Mucosa of stomach (tissue), 1 donor: ENCODE measurements around the gene AGPAT4.

Source experiments
- H3K27me3 ChIP-seq: one replicate; pipeline ENCODE4 v1.7.0; 2013; ENCODE audit warnings: mild to moderate bottlenecking, low read length; ENCODE audit not compliant: control insufficient read depth, insufficient read depth
- H3K36me3 ChIP-seq: one replicate; pipeline ENCODE4 v1.7.0; 2013; ENCODE audit warnings: low read length; ENCODE audit not compliant: control insufficient read depth, insufficient read depth
- H3K4me1 ChIP-seq: one replicate; pipeline ENCODE4 v1.7.0; 2013; ENCODE audit warnings: mild to moderate bottlenecking, low read length; ENCODE audit not compliant: control insufficient read depth, insufficient read depth
- H3K4me3 ChIP-seq: one replicate; pipeline ENCODE4 v1.7.0; 2013; ENCODE audit warnings: low read length
- H3K9ac ChIP-seq: one replicate; pipeline ENCODE4 v1.7.0; 2013; ENCODE audit warnings: mild to moderate bottlenecking, low read length, moderate library complexity
- H3K9me3 ChIP-seq: one replicate; pipeline ENCODE4 v1.7.0; 2013; ENCODE audit warnings: mild to moderate bottlenecking, low read length, moderate library complexity; ENCODE audit not compliant: control insufficient read depth
- donor health status: Pancreatic carcinoma.

AGPAT4 gene

DNA sequence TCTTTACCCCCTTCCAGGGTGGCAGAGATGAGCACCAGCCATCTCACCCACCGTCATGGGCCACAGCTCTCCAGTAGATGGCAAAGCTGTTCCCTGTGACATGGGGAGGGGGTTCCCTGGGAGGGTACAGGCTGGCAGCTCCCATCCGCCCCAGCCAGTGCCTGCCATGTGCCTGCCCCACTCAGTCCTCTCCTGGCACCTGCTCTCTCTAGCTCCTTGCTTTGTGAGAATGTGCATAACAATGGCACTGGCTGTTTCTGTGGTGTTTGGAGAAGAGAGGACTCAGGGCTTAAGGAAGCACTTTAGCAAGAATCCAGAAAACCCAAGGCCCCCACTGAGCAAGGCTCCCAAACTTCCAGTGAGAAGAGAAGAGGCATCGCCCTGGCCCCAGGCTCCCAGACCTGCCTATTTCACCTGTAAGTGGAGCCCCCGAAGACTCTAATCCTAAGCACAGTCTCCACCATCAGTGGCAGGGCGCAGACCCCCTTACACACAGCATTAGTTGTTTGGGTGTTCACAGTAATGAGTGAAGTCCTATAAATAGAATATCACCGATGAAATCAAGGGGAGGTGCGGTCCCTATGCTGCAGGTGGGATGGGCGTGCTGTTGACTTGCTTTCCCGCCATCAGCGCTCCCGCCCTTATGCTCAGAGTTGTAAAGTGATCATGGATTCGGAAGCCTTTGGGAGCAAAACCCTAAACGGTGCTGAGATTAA, 110.2 kb downstream of the AGPAT4 start:
- Histone ChIP-seq H3K27me3 (no peaks in the 10 kb centered on the region), H3K4me3 (no peak overlapping the region), H3K36me3 (no peaks in the 10 kb centered on the region), H3K9ac (no peak overlapping the region), H3K9me3 (no peaks in the 10 kb centered on the region), H3K4me1 (no peaks in the 10 kb centered on the region)

GRCh38 chr6:161162722-161163121, 111.1 kb downstream of the AGPAT4 start:
- H3K27me3 ChIP-seq: no peaks in the 10 kb centered on the region
- H3K9me3 ChIP-seq: no peaks in the 10 kb centered on the region
- no peak overlapping the region for H3K9ac ChIP-seq
- H3K4me3 ChIP-seq: no peak overlapping the region
- no peaks in the 10 kb centered on the region for H3K4me1 ChIP-seq
- H3K36me3 ChIP-seq: no peaks in the 10 kb centered on the region

GRCh38 chr6:161161889-161162624, 111.8 kb downstream of the AGPAT4 start:
- H3K9ac ChIP-seq: no peak overlapping the region
- H3K9me3 ChIP-seq: no peaks in the 10 kb centered on the region
- H3K27me3 ChIP-seq: no peaks in the 10 kb centered on the region
- no peaks in the 10 kb centered on the region for H3K36me3 ChIP-seq
- H3K4me3 ChIP-seq: no peak overlapping the region
- no peaks in the 10 kb centered on the region for H3K4me1 ChIP-seq

GRCh38 chr6:161161121-161161520, 112.7 kb downstream of the AGPAT4 start:
- Histone ChIP-seq H3K27me3 (no peaks in the 10 kb centered on the region), H3K4me1 (no peaks in the 10 kb centered on the region), H3K9ac (no peak overlapping the region), H3K9me3 (no peaks in the 10 kb centered on the region), H3K4me3 (no peak overlapping the region), H3K36me3 (no peaks in the 10 kb centered on the region)

- Histone ChIP-seq H3K9ac (no peak overlapping the region), H3K27me3 (no peaks in the 10 kb centered on the region), H3K4me3 (no peak overlapping the region), H3K4me1 (no peaks in the 10 kb centered on the region), H3K9me3 (no peaks in the 10 kb centered on the region), H3K36me3 (no peaks in the 10 kb centered on the region)
Observed at GRCh38 chr6:161154796-161155335, 119.0 kb downstream of the AGPAT4 start.

GRCh38 chr6:161153725-161154124, 120.1 kb downstream of the AGPAT4 start:
- Histone ChIP-seq H3K36me3 (no peaks in the 10 kb centered on the region), H3K4me3 (no peak overlapping the region), H3K27me3 (no peaks in the 10 kb centered on the region), H3K9ac (no peak overlapping the region), H3K9me3 (no peaks in the 10 kb centered on the region), H3K4me1 (no peaks in the 10 kb centered on the region)

DNA sequence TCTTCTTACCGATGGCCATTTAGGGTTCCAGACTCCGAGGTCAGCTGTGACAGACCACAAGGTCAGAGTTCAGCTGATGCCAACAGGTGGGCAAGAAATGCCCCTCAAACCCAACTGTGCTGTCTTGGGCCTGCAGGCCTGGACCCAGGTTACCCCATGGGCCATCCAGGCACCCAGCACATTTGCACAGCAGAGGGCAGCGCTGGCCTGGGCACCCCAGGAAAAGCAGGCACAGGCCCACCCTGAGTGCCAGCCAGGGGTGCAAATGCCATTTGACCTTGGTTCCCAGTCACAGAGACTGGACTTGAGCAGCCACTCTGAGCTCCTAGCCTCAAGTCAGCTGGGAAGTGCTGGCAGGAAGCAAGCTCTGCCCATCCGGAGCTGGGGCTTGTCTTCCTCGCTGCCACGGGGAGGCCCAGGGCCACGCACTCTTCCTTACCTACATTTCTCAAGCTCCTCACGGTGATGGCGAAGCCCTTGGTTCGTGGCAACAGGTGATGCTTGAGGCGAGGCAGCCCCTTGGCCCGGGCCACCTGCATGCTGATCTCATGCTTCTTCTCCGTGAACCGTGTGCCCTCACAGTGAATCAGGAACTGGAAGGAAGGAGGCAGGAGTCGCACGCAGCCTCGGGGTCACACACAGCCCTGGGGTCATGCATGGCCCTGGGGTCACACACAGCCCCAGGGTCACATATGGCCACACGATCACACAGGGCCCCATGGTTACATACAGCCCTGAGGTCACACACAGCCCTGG, 120.8 kb downstream of the AGPAT4 start:
- H3K4me3 ChIP-seq: no peak overlapping the region
- H3K27me3 ChIP-seq: no peaks in the 10 kb centered on the region
- H3K36me3 ChIP-seq: no peaks in the 10 kb centered on the region
- no peaks in the 10 kb centered on the region for H3K4me1 ChIP-seq
- H3K9ac ChIP-seq: no peak overlapping the region
- no peaks in the 10 kb centered on the region for H3K9me3 ChIP-seq

GRCh38 chr6:161152527-161152862, 121.4 kb downstream of the AGPAT4 start:
- H3K4me1 ChIP-seq: no peaks in the 10 kb centered on the region
- H3K4me3 ChIP-seq: no peak overlapping the region
- H3K36me3 ChIP-seq: no peaks in the 10 kb centered on the region
- H3K9ac ChIP-seq: no peak overlapping the region
- H3K27me3 ChIP-seq: no peaks in the 10 kb centered on the region
- H3K9me3 ChIP-seq: no peaks in the 10 kb centered on the region

DNA sequence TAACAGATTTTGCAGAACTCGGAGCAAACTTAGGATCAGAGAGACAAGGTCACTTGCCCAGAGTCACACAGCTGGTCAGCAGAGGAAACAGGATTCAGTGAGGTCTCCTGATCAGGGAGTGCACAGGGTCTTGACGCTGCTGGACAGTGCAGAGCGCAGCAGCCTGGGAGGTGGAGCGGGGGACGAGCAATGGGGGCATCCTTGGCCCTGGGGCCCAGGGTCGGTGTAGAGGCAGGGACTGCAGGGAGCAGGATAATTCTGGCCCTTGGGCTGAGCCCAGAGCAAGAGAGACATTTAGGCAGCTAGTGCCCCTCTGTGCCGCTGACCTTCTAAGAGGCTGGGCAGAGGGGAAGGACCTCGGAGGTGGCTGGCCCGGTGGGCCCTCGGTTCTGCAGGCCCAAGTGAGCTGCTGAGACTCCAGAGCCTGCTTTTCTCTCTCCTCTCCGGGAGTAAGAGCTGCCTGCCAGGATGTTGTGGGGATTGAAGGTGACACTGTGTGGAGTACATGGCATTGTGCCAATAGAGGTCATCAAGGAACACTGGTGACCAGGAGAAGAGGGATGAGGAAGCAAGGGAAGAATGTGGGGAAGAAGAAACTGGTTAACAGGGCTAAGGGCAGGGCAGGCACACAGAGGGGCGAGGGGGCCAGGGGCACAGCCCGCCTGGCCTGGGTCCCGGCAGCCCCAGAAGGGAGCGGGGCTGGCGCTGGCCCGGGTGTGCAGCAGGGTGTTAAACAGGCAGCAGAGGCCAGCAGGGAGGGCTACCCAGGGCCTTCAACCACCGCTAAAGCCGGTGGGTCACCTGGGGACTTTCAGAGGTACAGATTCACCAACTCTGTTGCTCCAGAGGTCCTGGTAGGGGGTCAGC, 122.0 kb downstream of the AGPAT4 start:
- Histone ChIP-seq H3K4me3 (no peak overlapping the region), H3K9ac (no peak overlapping the region), H3K9me3 (no peaks in the 10 kb centered on the region), H3K27me3 (no peaks in the 10 kb centered on the region), H3K4me1 (no peaks in the 10 kb centered on the region), H3K36me3 (no peaks in the 10 kb centered on the region)

- H3K4me3 ChIP-seq: no peak overlapping the region
- H3K36me3 ChIP-seq: no peaks in the 10 kb centered on the region
- H3K27me3 ChIP-seq: no peaks in the 10 kb centered on the region
- no peaks in the 10 kb centered on the region for H3K9me3 ChIP-seq
- H3K9ac ChIP-seq: no peak overlapping the region
- no peaks in the 10 kb centered on the region for H3K4me1 ChIP-seq
Observed at GRCh38 chr6:161151059-161151645, 122.7 kb downstream of the AGPAT4 start.

GRCh38 chr6:161150566-161150965, 123.3 kb downstream of the AGPAT4 start:
- no peak overlapping the region for H3K9ac ChIP-seq

More at GRCh38 chr6:161150566-161150965, 123.3 kb downstream of the AGPAT4 start:
- Histone ChIP-seq H3K27me3 (no peaks in the 10 kb centered on the region), H3K4me3 (no peak overlapping the region), H3K36me3 (no peaks in the 10 kb centered on the region), H3K9me3 (no peaks in the 10 kb centered on the region), H3K4me1 (no peaks in the 10 kb centered on the region)
